ENCODE data around the gene TBC1D14. TPM values are rescaled to one million over a fixed set of nuclear protein-coding genes. Genes with fewer than 3 reads are reported as not detected.
"Not testable (repeated sequence)": the region's sequence is repeated elsewhere in the genome, so short reads cannot be mapped to it uniquely, and the experiment has no call there.

The TBC1D14 gene
- total RNA-seq, 4 donors from 2014 or later, result 44.8 to 67.7 (median 55.7) TPM

DNA sequence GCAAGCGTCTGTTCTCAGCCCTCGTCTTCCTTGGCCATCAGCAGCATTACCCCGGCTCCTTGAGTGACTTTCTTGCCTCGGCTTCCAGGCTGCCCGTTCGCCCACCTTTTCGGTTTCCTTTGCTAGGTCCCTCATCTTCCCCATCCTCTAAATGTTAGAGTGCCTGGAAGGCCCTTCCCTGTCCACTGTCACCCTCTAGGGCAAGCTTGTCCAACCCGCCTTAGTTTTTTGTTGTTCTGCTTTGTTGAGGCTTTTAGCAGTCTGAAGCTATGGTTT is 62.7 kb downstream of the TBC1D14 start:
- Histone ChIP-seq H3K4me1 (peaks cover 0 to 4% (median 2%) of the 10 kb centered on the region in 4 donors), H3K9me3 (no peaks in the 10 kb centered on the region), H3K4me3 (no peak overlapping the region), H3K27me3 (no peaks in the 10 kb centered on the region), H3K27ac (no peak overlapping the region), H3K36me3 (peaks cover 0 to 4% (median 0%) of the 10 kb centered on the region in 3 donors)
- TF ChIP-seq POLR2A (IDR thresholded peaks at IDR 0.05), result no peak
- TF ChIP-seq, protein P1, sequence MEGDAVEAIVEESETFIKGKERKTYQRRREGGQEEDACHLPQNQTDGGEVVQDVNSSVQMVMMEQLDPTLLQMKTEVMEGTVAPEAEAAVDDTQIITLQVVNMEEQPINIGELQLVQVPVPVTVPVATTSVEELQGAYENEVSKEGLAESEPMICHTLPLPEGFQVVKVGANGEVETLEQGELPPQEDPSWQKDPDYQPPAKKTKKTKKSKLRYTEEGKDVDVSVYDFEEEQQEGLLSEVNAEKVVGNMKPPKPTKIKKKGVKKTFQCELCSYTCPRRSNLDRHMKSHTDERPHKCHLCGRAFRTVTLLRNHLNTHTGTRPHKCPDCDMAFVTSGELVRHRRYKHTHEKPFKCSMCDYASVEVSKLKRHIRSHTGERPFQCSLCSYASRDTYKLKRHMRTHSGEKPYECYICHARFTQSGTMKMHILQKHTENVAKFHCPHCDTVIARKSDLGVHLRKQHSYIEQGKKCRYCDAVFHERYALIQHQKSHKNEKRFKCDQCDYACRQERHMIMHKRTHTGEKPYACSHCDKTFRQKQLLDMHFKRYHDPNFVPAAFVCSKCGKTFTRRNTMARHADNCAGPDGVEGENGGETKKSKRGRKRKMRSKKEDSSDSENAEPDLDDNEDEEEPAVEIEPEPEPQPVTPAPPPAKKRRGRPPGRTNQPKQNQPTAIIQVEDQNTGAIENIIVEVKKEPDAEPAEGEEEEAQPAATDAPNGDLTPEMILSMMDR (IDR thresholded peaks at IDR 0.05), result no peak
- DNase-seq, result no peak

DNA sequence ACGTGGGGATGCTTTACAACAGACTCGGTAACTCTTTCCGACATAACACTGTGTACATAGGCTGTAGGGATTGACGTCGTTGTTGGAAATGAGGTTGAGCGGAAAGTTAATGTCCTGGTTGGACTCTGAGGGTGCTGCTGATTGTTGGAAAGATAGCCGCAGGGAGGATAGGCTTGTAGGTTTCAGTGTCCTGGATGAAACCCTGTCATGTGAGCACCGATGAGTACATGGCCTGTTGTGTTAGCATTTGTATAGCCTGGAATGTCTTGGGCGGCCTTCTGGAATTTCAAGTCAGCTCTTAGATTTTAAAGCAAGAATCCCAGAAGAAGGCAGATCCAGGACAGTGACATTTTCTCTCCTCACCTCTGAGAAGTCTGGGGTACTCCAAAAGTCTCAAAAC is 63.3 kb downstream of the TBC1D14 start:
- Histone ChIP-seq H3K4me3 (no peak overlapping the region), H3K27me3 (no peaks in the 10 kb centered on the region), H3K9me3 (no peaks in the 10 kb centered on the region), H3K27ac (no peak overlapping the region), H3K36me3 (peaks cover 0 to 4% (median 0%) of the 10 kb centered on the region in 3 donors), H3K4me1 (peaks cover 0 to 4% (median 2%) of the 10 kb centered on the region in 4 donors)
- DNase-seq, result peak in 1 of 3 donors; percentile 9
- TF ChIP-seq, protein P1 (IDR thresholded peaks at IDR 0.05), result no peak
- TF ChIP-seq POLR2A (IDR thresholded peaks at IDR 0.05), result no peak

DNA sequence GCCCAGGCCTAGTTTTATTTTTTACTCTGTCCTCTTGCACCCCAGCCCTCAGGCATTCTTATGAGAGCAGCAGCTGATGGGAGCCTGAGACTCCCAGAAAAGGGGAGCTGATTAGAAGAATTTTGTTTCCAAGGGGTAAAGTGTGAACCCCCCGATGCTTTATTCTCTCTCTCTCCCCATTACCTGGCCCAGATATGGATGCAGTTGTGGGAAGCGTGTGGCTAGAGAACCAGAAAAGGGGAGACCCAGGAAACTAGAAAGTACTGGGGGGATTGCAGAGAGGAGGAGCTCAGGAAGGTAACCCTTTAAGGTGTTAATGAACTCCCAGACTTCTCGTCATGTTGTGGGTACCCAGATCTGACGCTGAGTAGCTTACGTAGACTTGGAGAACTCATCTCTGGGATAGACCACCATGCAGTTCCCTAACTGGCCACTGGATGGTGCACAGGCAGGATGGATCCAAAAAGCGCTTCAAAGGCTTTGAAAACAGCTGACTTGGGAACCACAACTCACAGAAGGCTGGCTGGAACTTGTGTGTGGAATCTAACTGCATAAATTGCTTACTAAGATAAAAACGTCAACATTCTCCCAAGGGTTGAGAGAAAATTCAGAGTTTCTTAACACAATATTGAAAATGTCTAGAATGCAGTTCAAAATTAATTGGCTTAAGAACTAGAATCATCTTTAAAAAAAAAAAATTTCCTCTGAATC is 64.7 kb downstream of the TBC1D14 start:
- no peaks in the 10 kb centered on the region for H3K27me3 ChIP-seq

DNA sequence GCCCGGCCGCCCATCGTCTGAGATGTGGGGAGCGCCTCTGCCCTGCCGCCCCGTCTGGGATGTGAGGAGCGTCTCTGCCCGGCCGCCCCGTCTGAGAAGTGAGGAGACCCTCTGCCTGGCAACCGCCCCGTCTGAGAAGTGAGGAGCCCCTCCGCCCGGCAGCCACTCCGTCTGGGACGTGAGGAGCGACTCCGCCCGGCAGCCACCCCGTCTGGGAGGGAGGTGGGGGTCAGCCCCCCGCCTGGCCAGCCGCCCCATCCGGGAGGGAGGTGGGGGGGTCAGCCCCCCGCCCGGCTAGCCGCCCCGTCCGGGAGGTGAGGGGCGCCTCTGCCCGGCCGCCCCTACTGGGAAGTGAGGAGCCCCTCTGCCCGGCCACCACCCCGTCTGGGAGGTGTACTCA is 68.2 kb downstream of the TBC1D14 start:
- H3K4me1 ChIP-seq, H3K9me3 ChIP-seq, H3K27ac ChIP-seq, H3K27me3 ChIP-seq, H3K4me3 ChIP-seq, H3K36me3 ChIP-seq: not testable (repeated sequence)
- DNase-seq, result peak in 1 of 3 donors; percentile 2

More for the DNA sequence above, 64.7 kb downstream of the TBC1D14 start:
- H3K36me3 ChIP-seq, result peaks cover 0 to 4% (median 0%) of the 10 kb centered on the region in 3 donors
- H3K9me3 ChIP-seq, result no peaks in the 10 kb centered on the region
- DNase-seq, result peak; percentile 81 to 92 (median 85)
- H3K4me3 ChIP-seq, result no peak overlapping the region
- TF ChIP-seq, protein P1 (IDR thresholded peaks at IDR 0.05), result peak; percentile 92 to 97 (median 96)
- TF ChIP-seq POLR2A (IDR thresholded peaks at IDR 0.05), result no peak
- H3K27ac ChIP-seq, result no peak overlapping the region
- H3K4me1 ChIP-seq, result peaks cover 0 to 4% (median 2%) of the 10 kb centered on the region in 4 donors

DNA sequence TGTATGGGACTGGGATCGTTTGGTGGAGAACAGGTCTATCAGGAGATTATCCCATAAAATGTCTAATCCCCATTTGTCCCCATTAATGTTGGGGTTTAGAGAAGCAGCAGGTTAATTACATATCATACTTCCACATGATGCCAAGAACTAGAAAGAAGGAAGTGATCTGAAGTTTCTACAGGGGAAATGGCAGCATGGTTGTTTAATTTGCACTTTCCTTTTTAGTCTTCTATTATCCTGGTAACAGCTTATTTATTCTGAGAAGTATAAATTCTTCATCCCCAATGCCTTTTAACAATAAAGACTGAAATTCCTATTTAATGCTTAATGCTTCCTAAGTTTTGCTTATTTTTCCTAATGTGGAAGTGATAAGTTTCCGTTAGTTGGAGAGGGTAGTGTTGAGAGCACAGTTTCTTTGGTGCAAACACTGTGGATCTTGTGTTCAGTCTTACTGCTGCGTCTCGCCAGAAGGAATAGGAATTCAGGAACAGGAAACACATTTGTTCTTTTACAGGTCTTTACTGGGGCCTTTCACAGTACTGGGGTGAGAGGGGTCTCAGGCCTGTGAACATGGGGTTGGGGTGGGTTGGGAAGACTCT is 74.0 kb downstream of the TBC1D14 start:
- Histone ChIP-seq H3K27me3 (no peaks in the 10 kb centered on the region), H3K4me1 (peaks cover 0 to 34% (median 13%) of the 10 kb centered on the region in 4 donors), H3K27ac (no peak overlapping the region), H3K36me3 (no peaks in the 10 kb centered on the region), H3K9me3 (no peaks in the 10 kb centered on the region), H3K4me3 (no peak overlapping the region)
- DNase-seq, result no peak
- TF ChIP-seq POLR2A (IDR thresholded peaks at IDR 0.05), result no peak
- TF ChIP-seq, protein P1 (IDR thresholded peaks at IDR 0.05), result no peak

DNA sequence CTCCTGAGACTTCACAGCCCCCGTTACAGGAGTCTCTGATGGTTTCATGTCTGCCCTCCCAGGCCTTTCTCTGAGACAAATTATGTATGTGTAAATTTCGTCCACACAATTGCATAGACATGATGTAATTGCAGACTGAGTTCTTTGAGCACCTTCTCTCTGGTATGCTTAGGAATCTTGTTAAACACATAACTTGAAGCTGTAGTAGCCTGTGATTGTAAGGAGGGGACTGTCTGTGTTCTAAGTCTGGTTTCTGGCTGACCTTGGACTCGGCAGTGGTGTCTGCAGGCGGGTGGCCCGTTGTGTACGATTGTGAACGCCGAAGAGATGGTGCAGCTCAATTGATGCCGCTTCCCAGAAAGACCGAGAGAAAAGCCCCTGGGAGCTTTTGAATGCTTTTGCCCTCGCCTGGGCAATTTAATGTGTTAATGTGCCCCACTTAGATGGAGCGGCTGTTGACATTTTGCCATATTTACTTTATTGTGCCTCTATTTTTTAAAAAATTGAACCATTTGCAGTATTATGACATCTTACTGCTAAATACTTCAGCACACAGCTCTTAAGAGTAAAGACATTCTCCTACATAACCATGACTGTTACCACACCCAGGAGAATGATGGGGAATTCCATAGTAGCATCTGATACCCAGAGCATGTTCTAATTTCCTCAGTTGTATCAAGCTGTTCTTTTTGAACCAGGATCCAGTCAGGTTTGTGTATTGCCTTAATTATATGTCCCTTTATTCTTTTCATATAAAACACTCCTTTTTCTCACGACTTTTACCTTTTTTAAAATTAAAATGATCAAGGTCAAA is 75.2 kb downstream of the TBC1D14 start:
- Histone ChIP-seq H3K27ac (no peak overlapping the region), H3K4me1 (peaks cover 0 to 45% (median 13%) of the 10 kb centered on the region in 4 donors), H3K36me3 (no peaks in the 10 kb centered on the region), H3K27me3 (no peaks in the 10 kb centered on the region), H3K4me3 (no peak overlapping the region), H3K9me3 (no peaks in the 10 kb centered on the region)
- TF ChIP-seq, protein P1 (IDR thresholded peaks at IDR 0.05), result no peak
- no peak for TF ChIP-seq POLR2A (IDR thresholded peaks at IDR 0.05)
- peak in 1 of 3 donors; percentile 15 for DNase-seq
